C4-2B (cell line): Measurements from ENCODE around the gene PPDPF.

Experiments used
- CTCF ChIP-seq: fragments of 450-650 bp; conservative IDR thresholded peaks from 2 replicates; pipeline ENCODE4 v1.5.1; 2017; ENCODE audit warnings: mild to moderate bottlenecking
- ZFX ChIP-seq: fragments of 450-650 bp; IDR thresholded peaks from 2 replicates; pipeline ENCODE4 v1.6.1; 2017

- TF ChIP-seq CTCF (no peak), ZFX (peak; percentile 32; the same call in 1 of the 2 replicates)
These were observed 503 bp downstream of the PPDPF start for GRCh38 chr20:63520934-63521601.
